ENCODE data around the gene MET.
"Not testable (repeated sequence)": the region's sequence is repeated elsewhere in the genome, so short reads cannot be mapped to it uniquely, and the experiment has no call there.

The MET gene

GRCh38 chr7:116671681-116672595 lies at the start of gene MET:
TSS of gene MET (plus strand) at chr7:116672196. CDS start at chr7:116699085, 26,889 bp downstream.
- peak; percentile 90 for DNase-seq

GRCh38 chr7:116626886-116627285 lies 45.1 kb upstream of the MET start:
- DNase-seq: no peak

DNA sequence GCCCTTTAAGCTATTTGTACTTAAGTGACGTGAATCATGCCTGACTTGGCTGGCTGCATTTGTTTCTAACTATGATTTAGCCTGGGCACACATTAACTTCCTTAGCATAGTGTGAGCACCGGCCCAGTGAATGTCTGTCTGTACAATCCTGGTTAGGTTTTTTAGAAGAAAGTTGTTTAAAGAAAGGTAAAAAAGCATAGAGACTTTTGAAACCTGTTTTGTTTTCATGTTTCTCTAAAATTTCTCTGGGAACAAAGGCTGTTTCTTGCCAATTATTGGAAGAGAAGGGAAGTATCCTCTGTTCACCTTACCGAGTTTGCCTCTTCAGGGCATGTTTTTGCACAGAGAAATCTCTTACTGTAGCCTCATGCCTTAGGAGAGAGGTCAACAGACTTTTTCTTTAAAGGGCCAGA lies 42.9 kb upstream of the MET start:
- DNase-seq: no peak

DNA sequence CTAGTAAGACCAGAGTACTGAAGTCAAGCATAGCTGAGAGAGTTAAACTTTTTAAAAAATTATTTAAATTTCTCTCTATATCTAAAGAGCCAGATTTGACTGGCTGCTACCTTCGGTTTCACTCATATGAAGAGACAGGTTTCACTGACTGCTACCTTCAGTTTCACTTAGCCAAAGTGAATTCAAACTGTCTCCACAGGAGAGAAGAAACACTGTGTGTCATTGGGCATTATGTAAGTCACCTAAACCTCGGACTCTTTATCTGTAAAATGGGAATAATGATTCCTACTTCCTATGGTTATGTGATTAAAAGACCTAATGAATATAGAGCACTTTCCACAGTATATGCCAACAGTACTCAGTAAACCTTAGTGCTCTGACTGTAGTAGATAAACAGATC lies 41.6 kb upstream of the MET start:
- no peak for DNase-seq

GRCh38 chr7:116630932-116631671 lies 40.9 kb upstream of the MET start:
- DNase-seq: no peak

GRCh38 chr7:116631676-116632075 lies 40.3 kb upstream of the MET start:
- DNase-seq: no peak

- no peak for DNase-seq
These were observed 39.6 kb upstream of the MET start for GRCh38 chr7:116632384-116632783.

DNA sequence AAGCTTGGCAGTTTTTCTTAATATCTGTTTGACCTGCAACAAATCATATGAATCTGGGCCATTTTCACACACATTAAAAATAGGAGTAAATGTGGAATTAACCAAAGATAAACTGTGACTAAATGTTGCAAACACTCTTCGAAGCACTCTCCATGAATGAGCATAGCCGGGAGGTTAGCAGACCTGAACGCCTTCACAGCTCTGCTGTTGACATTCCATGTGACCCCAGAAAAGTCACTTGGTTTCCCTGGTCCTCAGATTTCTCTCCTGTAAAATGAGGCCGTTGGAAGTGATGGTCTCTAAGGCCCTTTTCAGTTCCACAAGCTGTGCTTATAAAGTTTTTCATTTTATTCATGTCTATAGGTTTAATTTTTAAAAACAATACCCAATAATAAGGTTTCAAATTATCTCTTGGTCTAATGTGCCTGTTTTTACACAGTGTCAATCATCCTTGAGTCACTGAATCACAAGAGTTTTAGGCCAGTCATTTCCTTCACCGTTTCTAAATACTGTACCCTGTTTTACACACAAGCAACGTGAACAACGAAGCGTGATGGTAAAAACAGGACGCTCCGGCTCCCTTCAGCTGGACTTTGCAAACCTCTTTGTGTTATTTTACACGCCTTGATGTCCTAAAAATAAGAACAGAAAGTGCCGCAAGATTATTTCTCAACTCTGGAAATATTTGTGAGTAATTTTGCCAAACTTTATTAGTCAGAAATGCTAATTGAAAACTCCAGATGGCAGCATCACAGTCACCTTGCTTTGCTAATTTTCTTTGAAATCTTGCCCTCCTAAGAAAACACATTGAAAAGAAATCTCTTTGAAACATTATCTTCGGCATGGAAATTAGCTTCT lies 38.6 kb upstream of the MET start:
- no peak for DNase-seq

GRCh38 chr7:116636997-116637396 lies 35.0 kb upstream of the MET start:
- no peak for DNase-seq

- DNase-seq: not testable (repeated sequence)
These were observed 33.4 kb upstream of the MET start for GRCh38 chr7:116638592-116638991.

DNA sequence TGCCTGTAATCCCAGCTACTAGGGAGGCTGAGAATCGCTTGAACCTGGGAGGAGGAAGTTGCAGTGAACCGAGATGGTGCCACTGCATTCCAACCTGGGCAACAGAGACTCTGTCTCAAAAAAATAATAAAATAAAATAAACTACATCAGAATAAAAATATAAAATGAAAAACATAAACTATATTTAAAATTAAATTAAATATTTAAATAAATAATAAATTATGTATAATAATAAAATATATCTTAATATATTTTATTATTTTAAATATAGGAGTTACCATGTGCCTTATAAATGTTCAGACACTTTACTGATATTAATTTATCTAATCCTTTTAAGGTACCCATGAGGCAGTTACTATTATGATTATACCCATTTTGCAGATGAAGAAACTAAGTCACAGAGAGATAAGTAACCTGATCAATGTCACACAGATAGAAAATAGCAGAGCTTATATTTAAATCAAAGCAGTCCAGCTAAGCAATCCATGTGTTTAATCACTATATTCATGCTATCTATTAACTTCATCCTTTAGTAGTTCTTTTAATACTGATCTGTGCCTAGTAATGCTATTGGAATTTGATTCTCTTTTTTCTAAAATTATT lies 30.3 kb upstream of the MET start:
- no peak for DNase-seq

DNA sequence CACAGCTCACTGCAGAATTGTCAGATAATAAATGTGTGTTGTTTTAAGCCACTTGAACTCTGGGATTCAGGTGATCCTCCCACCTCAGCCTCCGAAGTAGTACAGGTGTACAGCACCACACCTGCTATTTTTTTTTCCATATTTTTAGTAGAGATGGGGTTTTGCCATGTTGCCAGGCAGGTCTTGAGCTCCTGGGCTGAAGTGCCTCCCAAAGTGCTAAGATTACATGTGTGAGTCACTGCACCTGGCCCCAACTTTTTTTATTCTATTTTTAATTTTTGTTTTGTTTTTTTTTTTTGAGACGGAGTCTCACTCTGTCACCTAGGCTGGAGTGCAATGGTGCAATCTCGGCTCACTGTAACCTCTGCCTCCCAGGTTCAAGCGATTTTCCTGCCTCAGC lies 28.8 kb upstream of the MET start:
- DNase-seq: not testable (repeated sequence)

DNA sequence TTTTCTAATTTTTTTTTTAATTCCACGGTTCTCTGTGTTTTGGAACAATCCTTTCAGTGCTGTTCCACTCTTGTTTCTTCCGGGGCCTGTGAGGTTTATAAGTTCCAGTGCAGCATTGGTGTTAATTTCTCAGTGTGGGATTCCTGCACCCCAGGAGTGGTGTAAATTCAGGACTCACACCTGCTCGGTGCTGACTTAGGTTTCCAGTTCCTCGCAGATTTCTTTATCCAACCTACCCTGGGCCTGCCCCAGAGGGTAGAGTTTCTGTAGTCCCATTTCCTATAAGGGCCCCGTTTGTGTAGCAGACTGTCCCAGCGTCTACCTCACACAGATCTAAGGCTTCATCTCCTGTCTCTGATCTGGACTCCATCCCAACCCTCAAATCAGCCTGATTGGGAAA lies 27.4 kb upstream of the MET start:
- DNase-seq: no peak

GRCh38 chr7:116647290-116647689 lies 24.7 kb upstream of the MET start:
- DNase-seq: no peak

DNA sequence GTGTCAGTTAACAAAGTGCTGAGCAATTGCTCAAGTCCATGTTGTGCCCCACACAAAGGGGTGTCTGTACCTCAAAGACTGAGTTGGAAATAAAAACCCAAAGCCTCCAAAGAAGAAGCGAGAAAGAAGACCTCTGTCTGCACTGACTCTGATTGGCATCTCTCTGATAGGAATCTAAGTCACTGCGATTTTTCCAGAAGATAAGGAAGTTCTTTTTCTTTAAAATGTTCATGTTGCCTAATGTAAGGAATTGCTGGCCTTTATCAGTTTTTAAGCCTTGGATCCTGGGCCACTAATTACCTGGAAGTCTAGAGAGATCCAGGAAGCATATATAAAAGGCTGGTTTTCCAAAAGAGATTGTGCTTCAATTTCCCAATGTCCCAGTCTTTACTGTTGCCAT lies 24.1 kb upstream of the MET start:
- DNase-seq: no peak

- DNase-seq: no peak
These were observed 21.6 kb upstream of the MET start for GRCh38 chr7:116650436-116650835.

GRCh38 chr7:116652793-116653192 lies 19.2 kb upstream of the MET start:
- DNase-seq: no peak

- DNase-seq: no peak
These were observed 18.8 kb upstream of the MET start for GRCh38 chr7:116653204-116653603.

GRCh38 chr7:116653646-116654045 lies 18.4 kb upstream of the MET start:
- no peak for DNase-seq

DNA sequence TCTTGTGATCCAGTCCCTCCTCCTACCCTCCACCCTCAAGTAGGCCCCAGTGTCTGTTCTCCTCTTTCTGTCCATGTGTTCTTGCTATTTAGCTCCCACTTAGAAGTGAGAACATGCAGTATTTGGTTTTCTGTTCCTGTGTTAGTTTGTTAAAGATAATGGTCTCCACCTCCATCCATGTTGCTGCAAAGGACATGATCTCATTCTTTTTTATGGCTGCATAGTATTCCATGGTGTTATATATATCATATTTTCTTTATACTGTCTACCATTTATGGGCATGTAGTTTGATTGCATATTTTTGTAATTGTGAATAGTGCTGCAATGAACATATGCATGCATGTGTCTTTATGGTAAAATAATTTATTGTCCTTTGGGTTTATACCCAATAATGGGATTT lies 12.7 kb upstream of the MET start:
- not testable (repeated sequence) for DNase-seq

- DNase-seq: no peak
These were observed 10.1 kb upstream of the MET start for GRCh38 chr7:116661865-116662264.

GRCh38 chr7:116663744-116664143 lies 8.3 kb upstream of the MET start:
- DNase-seq: no peak
